Fibroblast of the aortic adventitia (primary cell): ENCODE data around the gene CD74. TPM values are rescaled to one million over a fixed set of nuclear protein-coding genes. Genes with fewer than 3 reads are reported as not detected.

Experiments
- DNase-seq: peaks from one replicate; pipeline ENCODE4 v3.0.0-alpha.2; 2010; ENCODE audit warnings: low read depth
- H3K4me3 ChIP-seq: 2 replicates; pipeline ENCODE4 v1.5.1; 2011; ENCODE audit warnings: low read depth, mild to moderate bottlenecking, control low read depth, low read length, moderate library complexity
- total RNA-seq: library from RNA; depleted of rRNA; stranded (reverse); fragments of >200 nt; gene quantifications from 2 replicates; pipeline ENCODE4 v1.2.3, GENCODE V29; 2012; ENCODE audit warnings: low replicate concordance
- TF ChIP-seq, protein P1 (sequence below): IDR thresholded peaks from 2 replicates; pipeline ENCODE4 v1.5.1; 2011; ENCODE audit warnings: mild to moderate bottlenecking, low read length, control low read depth, inconsistent platforms; ENCODE audit not compliant: insufficient read depth

The CD74 gene
- 0.41 and 1.1 TPM in 2 replicates for total RNA-seq

DNA sequence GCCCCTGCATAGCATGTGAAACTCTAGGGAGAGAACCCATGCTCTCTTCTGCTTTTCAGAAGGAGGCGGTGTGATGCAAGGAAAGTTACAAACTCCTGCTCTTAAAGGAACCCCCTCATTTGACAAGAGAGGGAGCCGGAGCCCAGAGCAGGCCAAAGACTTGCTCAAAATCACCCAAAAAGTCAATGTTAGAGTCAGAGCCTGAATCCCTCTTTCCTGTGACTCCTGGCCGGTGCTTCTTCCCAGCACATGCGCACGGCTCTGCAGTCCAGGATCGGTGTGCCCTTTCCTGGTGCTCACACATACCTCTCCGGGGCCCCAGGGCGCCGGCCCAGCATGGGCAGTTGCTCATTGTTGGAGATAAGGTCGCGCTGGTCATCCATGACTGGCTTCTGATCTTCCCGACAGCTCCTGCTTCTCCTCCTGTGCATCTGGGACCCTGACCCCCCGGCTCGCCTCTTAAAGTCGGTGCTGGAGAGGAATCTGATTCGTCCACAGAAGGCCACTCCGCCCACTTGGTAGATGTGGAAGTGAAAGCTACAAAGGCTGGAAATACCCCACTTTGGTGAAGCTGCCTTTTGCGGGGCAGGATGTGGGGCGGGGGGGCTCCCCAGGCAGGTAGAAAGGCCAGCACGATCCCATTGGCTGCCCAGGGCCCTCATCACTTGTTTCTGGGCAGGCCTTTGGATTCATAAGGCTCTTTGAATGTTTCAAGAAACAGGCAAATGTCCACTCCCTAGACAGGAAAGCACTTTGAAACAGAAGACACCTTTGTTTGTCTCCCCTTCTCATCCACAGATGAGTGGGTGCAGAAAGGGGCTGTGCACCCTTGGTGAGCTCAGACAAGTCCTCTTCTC lies at the start of gene CD74:
CD74 (minus strand) TSS at position 592 of the 857 bp plus-strand sequence; CDS start at position 431, 161 bp downstream.
- no peak within 1 kb of the TSS for H3K4me3 ChIP-seq
- peak; percentile 44 for DNase-seq
- TF ChIP-seq, protein P1, sequence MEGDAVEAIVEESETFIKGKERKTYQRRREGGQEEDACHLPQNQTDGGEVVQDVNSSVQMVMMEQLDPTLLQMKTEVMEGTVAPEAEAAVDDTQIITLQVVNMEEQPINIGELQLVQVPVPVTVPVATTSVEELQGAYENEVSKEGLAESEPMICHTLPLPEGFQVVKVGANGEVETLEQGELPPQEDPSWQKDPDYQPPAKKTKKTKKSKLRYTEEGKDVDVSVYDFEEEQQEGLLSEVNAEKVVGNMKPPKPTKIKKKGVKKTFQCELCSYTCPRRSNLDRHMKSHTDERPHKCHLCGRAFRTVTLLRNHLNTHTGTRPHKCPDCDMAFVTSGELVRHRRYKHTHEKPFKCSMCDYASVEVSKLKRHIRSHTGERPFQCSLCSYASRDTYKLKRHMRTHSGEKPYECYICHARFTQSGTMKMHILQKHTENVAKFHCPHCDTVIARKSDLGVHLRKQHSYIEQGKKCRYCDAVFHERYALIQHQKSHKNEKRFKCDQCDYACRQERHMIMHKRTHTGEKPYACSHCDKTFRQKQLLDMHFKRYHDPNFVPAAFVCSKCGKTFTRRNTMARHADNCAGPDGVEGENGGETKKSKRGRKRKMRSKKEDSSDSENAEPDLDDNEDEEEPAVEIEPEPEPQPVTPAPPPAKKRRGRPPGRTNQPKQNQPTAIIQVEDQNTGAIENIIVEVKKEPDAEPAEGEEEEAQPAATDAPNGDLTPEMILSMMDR, result no peak

DNA sequence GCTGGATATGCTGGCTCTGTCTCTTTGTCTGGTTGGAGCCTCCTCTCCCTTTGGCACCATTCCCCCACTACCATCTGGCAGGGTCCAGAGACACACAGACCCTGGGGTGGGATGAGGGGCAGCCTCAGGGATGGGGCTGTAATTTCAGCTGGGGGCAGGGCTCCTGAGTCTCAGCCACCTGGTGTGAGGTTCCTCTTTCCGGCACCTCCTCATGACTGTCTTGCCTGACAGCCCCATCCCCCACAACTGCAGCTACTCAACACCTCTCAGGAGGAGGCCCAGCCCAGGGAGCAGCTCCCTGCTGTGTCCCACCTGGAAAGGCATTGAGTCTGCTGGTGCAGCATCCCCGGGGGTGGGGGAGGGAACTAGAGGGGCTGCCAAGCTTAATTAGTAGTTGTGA lies 48.5 kb upstream of the CD74 start:
- no peak overlapping the region for H3K4me3 ChIP-seq
- DNase-seq, result no peak
- TF ChIP-seq, protein P1, result no peak

DNA sequence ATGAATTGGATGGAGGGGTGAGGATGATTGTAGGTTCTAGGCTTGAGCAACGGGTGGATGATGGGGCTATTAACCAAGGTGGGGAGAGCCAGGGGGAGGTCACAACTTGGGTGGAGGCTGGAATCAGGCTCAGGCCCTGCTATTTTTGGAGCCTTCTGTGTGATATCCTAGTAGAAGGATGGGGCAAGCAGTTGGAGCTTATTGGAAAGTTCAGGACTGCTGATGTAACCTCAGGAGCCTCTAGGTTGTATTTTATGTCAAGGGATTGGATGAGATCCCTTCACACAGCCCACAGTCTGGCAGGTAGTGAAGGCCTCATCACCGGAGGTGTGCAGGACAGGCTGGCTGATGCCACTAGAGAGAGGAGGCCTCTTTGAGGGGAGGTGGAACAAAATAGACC lies 48.1 kb upstream of the CD74 start:
- no peak for DNase-seq
- H3K4me3 ChIP-seq, result no peak overlapping the region
- TF ChIP-seq, protein P1, result no peak

DNA sequence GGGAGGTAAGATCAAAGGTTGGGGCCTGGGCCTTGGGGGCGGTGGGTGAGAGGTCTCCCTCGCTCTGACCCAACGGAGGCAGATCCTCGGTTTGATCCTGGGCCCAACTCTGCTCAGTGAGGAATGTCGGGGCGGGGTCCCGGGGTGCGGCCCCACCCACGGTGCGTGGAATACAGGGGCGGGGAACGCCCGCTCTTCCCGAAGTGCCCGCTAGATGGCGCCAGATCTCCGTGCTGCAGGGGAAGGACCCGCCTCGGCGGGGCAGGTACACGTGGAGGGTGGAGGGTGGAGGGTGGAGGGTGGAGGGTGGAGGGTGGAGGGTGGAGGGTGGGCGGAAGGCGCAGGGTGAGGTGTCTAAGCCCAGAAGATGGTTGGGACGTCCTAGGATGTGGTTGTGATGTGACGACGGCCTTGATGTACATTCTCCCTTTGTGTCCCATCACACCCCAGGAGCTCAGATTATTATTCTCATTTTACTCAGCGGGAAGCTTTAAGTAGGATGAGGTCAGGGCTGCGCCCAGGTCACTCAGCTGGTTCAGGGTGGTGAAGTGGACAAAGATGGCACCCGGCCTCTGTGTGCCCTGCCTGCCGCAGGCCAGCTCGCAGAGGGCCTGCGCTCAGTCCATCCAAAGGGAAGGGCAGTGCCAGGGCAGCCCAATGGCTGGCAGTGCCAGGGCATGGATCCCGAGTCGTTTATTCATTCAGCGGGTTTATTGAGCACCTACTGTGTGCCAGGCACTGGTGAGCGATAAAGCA lies 46.3 kb upstream of the CD74 start:
- peak overlapping the region; percentile 35 for H3K4me3 ChIP-seq
- DNase-seq, result peak; percentile 56
- TF ChIP-seq, protein P1, result peak; percentile 87

DNA sequence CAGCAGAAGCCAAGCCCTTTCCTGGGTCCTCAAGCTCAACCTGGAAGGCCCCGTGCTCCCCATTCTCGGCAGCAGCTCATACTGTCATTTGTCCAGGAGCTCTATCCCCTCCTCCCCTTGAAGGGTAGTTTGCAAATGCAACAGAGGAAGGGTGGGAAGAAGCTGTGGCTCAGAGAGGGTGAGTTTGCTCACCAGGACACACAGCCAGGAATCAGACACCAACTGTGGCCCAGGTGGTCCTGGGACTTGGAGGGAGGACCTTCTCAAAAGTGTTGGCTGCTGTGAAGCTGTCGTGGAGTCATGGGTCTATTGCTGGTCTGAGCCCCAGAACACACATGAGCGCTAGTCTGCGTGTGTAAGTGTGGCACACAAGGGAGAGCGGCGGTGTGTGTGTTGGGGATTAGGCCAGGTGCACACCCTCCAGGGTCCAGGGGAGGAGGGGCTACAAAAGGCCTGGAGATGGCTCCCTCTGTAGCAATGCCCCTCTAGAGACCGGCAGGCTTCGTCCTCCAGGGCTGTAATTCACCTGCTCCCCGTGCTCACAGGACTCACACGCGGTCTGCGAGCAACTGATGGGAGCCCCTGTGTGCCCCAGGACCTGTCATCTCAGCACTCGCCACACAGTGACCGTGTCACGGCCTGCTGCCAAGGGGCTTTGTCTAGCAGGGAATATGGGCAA lies 45.0 kb upstream of the CD74 start:
- DNase-seq, result no peak
- TF ChIP-seq, protein P1, result no peak

DNA sequence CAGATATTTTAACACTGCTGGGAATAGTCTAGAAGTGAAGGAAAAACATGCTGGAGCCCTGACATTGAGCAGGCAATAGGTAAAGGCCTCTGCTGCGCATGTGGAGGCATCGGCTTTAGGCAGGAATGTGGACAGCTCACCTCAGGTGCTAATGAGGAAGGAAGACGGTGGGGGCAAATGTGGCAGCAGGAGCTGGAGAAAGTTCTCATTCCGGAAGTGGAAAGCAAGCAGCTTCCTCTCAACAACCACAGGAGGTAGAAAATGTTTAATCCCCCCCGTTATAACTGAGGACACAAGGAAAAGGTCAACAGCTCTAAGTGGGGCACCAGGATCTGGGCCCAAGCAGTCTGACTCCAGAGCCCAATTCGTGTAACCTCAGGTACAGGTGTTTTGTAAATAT lies 44.4 kb upstream of the CD74 start:
- TF ChIP-seq, protein P1, result no peak
- no peak for DNase-seq
- H3K4me3 ChIP-seq, result no peak overlapping the region

More for the DNA sequence above, 45.0 kb upstream of the CD74 start:
- H3K4me3 ChIP-seq, result no peak overlapping the region
